ENCODE results near the gene ANO4. TPM values are rescaled to one million over a fixed set of nuclear protein-coding genes. Genes with fewer than 3 reads are reported as not detected.

Gene ANO4
- polyA plus RNA-seq, 1 donor (not counting 4 experiments of a cell fraction or from before 2014, with no cell fraction given) = 18.1 TPM

GRCh38 chr12:100980856-100981255 is 186.3 kb downstream of the ANO4 start:
- FAIRE-seq (no peak), DNase-seq (ENCODE audit: low read depth, low spot score) (no peak)
- Histone ChIP-seq H2AFZ (ENCODE audit: control insufficient read depth, low read length) (no peak overlapping the region), H3K27ac (ENCODE audit: control insufficient read depth, insufficient read depth, low read length) (no peak overlapping the region), H4K20me1 (ENCODE audit: control insufficient read depth, extremely low read depth, insufficient read depth, low read length) (no peaks in the 10 kb centered on the region), H3K9ac (ENCODE audit: control insufficient read depth, extremely low read depth, insufficient read depth, low read length) (no peak overlapping the region), H3K4me2 (ENCODE audit: control insufficient read depth, extremely low read depth, insufficient read depth, low read depth, low read length) (no peak overlapping the region), H3K9me1 (ENCODE audit: control insufficient read depth, extremely low read depth, insufficient read depth, low read length) (no peaks in the 10 kb centered on the region), H3K27me3 (ENCODE audit: control insufficient read depth, extremely low read depth, insufficient read depth, low read length) (no peaks in the 10 kb centered on the region), H3K4me3 (ENCODE audit: control insufficient read depth in 2 of 3, extremely low read depth in 1 of 3, insufficient read depth in 2 of 3, low read depth in 1 of 3, low read length in 3 of 3) (no peak overlapping the region), H3K9me3 (ENCODE audit: control insufficient read depth, low read depth, low read length) (no peaks in the 10 kb centered on the region), H3K4me1 (ENCODE audit: control insufficient read depth, extremely low read depth, insufficient read depth, low read length) (no peaks in the 10 kb centered on the region), H3K79me2 (ENCODE audit: control insufficient read depth, insufficient read depth, low read length) (no peaks in the 10 kb centered on the region), H3K36me3 (ENCODE audit: control insufficient read depth in 2 of 2, extremely low read depth in 1 of 2, insufficient read depth in 2 of 2, low read length in 2 of 2) (no peaks in the 10 kb centered on the region)
- dilution Hi-C loops (cut with MboI; ENCODE audit: extremely low pct_ligation_motif_present, low sequenced_read_pairs) = no loop called here
- TF ChIP-seq CTCF (optimal IDR thresholded peaks at IDR 0.05 in 1 of 3, IDR thresholded peaks at IDR 0.05 in 1 of 3, conservative IDR thresholded peaks at IDR 0.05 in 1 of 3; ENCODE audit: extremely low read depth in 1 of 3, insufficient read depth in 2 of 3, low read length in 3 of 3) (no peak), EZH2 (IDR thresholded peaks at IDR 0.05; ENCODE audit: low read length) (no peak)

GRCh38 chr12:100982511-100983183 is 188.1 kb downstream of the ANO4 start:
- H3K9ac ChIP-seq (ENCODE audit: control insufficient read depth, extremely low read depth, insufficient read depth, low read length) = no peak overlapping the region
- dilution Hi-C loops (cut with MboI; ENCODE audit: extremely low pct_ligation_motif_present, low sequenced_read_pairs) = no loop called here
- H2AFZ ChIP-seq (ENCODE audit: control insufficient read depth, low read length) = no peak overlapping the region
- H4K20me1 ChIP-seq (ENCODE audit: control insufficient read depth, extremely low read depth, insufficient read depth, low read length) = no peaks in the 10 kb centered on the region
- no peaks in the 10 kb centered on the region for H3K36me3 ChIP-seq (ENCODE audit: control insufficient read depth in 2 of 2, extremely low read depth in 1 of 2, insufficient read depth in 2 of 2, low read length in 2 of 2)
- H3K27me3 ChIP-seq (ENCODE audit: control insufficient read depth, extremely low read depth, insufficient read depth, low read length) = no peaks in the 10 kb centered on the region
- no peaks in the 10 kb centered on the region for H3K9me1 ChIP-seq (ENCODE audit: control insufficient read depth, extremely low read depth, insufficient read depth, low read length)
- H3K4me3 ChIP-seq (ENCODE audit: control insufficient read depth in 2 of 3, extremely low read depth in 1 of 3, insufficient read depth in 2 of 3, low read depth in 1 of 3, low read length in 3 of 3) = no peak overlapping the region
- TF ChIP-seq EZH2 (IDR thresholded peaks at IDR 0.05; ENCODE audit: low read length) = no peak
- TF ChIP-seq CTCF (optimal IDR thresholded peaks at IDR 0.05 in 1 of 3, IDR thresholded peaks at IDR 0.05 in 1 of 3, conservative IDR thresholded peaks at IDR 0.05 in 1 of 3; ENCODE audit: extremely low read depth in 1 of 3, insufficient read depth in 2 of 3, low read length in 3 of 3) = no peak
- peaks cover 2% of the 10 kb centered on the region for H3K4me1 ChIP-seq (ENCODE audit: control insufficient read depth, extremely low read depth, insufficient read depth, low read length)
- DNase-seq (ENCODE audit: low read depth, low spot score) (no peak), FAIRE-seq (no peak)
- no peaks in the 10 kb centered on the region for H3K9me3 ChIP-seq (ENCODE audit: control insufficient read depth, low read depth, low read length)
- no peak overlapping the region for H3K4me2 ChIP-seq (ENCODE audit: control insufficient read depth, extremely low read depth, insufficient read depth, low read depth, low read length)
- H3K27ac ChIP-seq (ENCODE audit: control insufficient read depth, insufficient read depth, low read length) = no peak overlapping the region
- H3K79me2 ChIP-seq (ENCODE audit: control insufficient read depth, insufficient read depth, low read length) = no peaks in the 10 kb centered on the region

Data from keratinocyte (primary cell).